Effector CD8-positive, alpha-beta T cell (primary cell): ENCODE measurements around the gene TRAPPC3L.
"Not testable (repeated sequence)": the region's sequence is repeated elsewhere in the genome, so short reads cannot be mapped to it uniquely, and the experiment has no call there.

Experiments
- DNase-seq: peaks from one replicate; lab custom pipeline; 2025; lab: John Stamatoyannopoulos, UW

Gene TRAPPC3L

GRCh38 chr6:116513224-116513875 lies 32.1 kb downstream of the TRAPPC3L start:
- DNase-seq: no peak

- no peak for DNase-seq
Measured at GRCh38 chr6:116512734-116513133, 32.8 kb downstream of the TRAPPC3L start.

- DNase-seq: no peak
Measured at GRCh38 chr6:116512111-116512559, 33.3 kb downstream of the TRAPPC3L start.

- DNase-seq: no peak
Measured at GRCh38 chr6:116511424-116512110, 33.9 kb downstream of the TRAPPC3L start, which contains the start of gene CALHM5. CALHM5 (plus strand) TSS chr6:116511639; CDS start chr6:116511697, 58 bp downstream.

GRCh38 chr6:116508527-116508926 lies 37.0 kb downstream of the TRAPPC3L start:
- DNase-seq: no peak

- no peak for DNase-seq
Measured at GRCh38 chr6:116507324-116507723, 38.2 kb downstream of the TRAPPC3L start.

- no peak for DNase-seq
Measured at GRCh38 chr6:116500969-116501433, 44.5 kb downstream of the TRAPPC3L start.

GRCh38 chr6:116497113-116497676 lies 48.3 kb downstream of the TRAPPC3L start:
- no peak for DNase-seq

GRCh38 chr6:116495161-116495560 lies 50.3 kb downstream of the TRAPPC3L start:
- not testable (repeated sequence) for DNase-seq

GRCh38 chr6:116492331-116493067 lies 53.0 kb downstream of the TRAPPC3L start:
- DNase-seq: no peak

- no peak for DNase-seq
Measured at GRCh38 chr6:116491610-116492330, 53.7 kb downstream of the TRAPPC3L start.

GRCh38 chr6:116485559-116486184 lies 59.8 kb downstream of the TRAPPC3L start:
- no peak for DNase-seq

GRCh38 chr6:116483616-116484015 lies 61.9 kb downstream of the TRAPPC3L start:
- DNase-seq: no peak

- no peak for DNase-seq
Measured at GRCh38 chr6:116482780-116483179, 62.7 kb downstream of the TRAPPC3L start.

GRCh38 chr6:116476002-116476678 lies 69.3 kb downstream of the TRAPPC3L start:
- no peak for DNase-seq

GRCh38 chr6:116475141-116475540 lies 70.3 kb downstream of the TRAPPC3L start:
- DNase-seq: no peak

GRCh38 chr6:116472706-116473105 lies 72.8 kb downstream of the TRAPPC3L start:
- no peak for DNase-seq

- no peak for DNase-seq
Measured at GRCh38 chr6:116471531-116471930, 74.0 kb downstream of the TRAPPC3L start.

- DNase-seq: no peak
Measured at GRCh38 chr6:116468293-116468692, 77.2 kb downstream of the TRAPPC3L start.

- no peak for DNase-seq
Measured at GRCh38 chr6:116467514-116467913, 78.0 kb downstream of the TRAPPC3L start.
